Measurements from ENCODE around the gene CCDC185.
"Not testable (repeated sequence)": the region's sequence is repeated elsewhere in the genome, so short reads cannot be mapped to it uniquely, and the experiment has no call there.

Gene CCDC185

GRCh38 chr1:223378754-223379153 lies 14.5 kb upstream of the CCDC185 start:
- TF ChIP-seq PAX5 (IDR thresholded peaks at IDR 0.05; ENCODE audit: insufficient read depth, low read length, severe bottlenecking) (no peak), POU2F2 (IDR thresholded peaks at IDR 0.05; ENCODE audit: low read depth, low read length) (no peak), POLR2AphosphoS5 (IDR thresholded peaks at IDR 0.05; ENCODE audit: low read depth, low read length) (no peak)
- DNase-seq (ENCODE audit: insufficient read length, low spot score) (no peak), FAIRE-seq (no peak)

- TF ChIP-seq TAF1 (IDR thresholded peaks at IDR 0.05; ENCODE audit: low read depth, low read length) (no peak), PAX5 (IDR thresholded peaks at IDR 0.05; ENCODE audit: insufficient read depth, low read length, severe bottlenecking) (no peak), SPI1 (IDR thresholded peaks at IDR 0.05; ENCODE audit: low read depth, low read length) (no peak), POU2F2 (IDR thresholded peaks at IDR 0.05; ENCODE audit: low read depth, low read length) (no peak), POLR2A (IDR thresholded peaks at IDR 0.05; ENCODE audit: low read depth, low read length) (no peak), POLR2AphosphoS5 (IDR thresholded peaks at IDR 0.05; ENCODE audit: low read depth, low read length) (no peak)
- FAIRE-seq (no peak), DNase-seq (ENCODE audit: insufficient read length, low spot score) (no peak)
Measured at GRCh38 chr1:223386013-223386412, 7.2 kb upstream of the CCDC185 start.

- TF ChIP-seq POU2F2 (IDR thresholded peaks at IDR 0.05; ENCODE audit: low read depth, low read length), result no peak
- no peak for TF ChIP-seq POLR2AphosphoS5 (IDR thresholded peaks at IDR 0.05; ENCODE audit: low read depth, low read length)
- TF ChIP-seq SPI1 (IDR thresholded peaks at IDR 0.05; ENCODE audit: low read depth, low read length), result no peak
- TF ChIP-seq POLR2A (IDR thresholded peaks at IDR 0.05; ENCODE audit: low read depth, low read length), result no peak
- TF ChIP-seq TAF1 (IDR thresholded peaks at IDR 0.05; ENCODE audit: low read depth, low read length), result no peak
- FAIRE-seq (no peak), DNase-seq (ENCODE audit: insufficient read length, low spot score) (no peak)
Measured at GRCh38 chr1:223390618-223391017, 2.6 kb upstream of the CCDC185 start.

- TF ChIP-seq SPI1 (IDR thresholded peaks at IDR 0.05; ENCODE audit: low read depth, low read length) (no peak), POLR2A (IDR thresholded peaks at IDR 0.05; ENCODE audit: low read depth, low read length) (no peak), TAF1 (IDR thresholded peaks at IDR 0.05; ENCODE audit: low read depth, low read length) (no peak), POLR2AphosphoS5 (IDR thresholded peaks at IDR 0.05; ENCODE audit: low read depth, low read length) (no peak), PAX5 (IDR thresholded peaks at IDR 0.05; ENCODE audit: insufficient read depth, low read length, severe bottlenecking) (no peak), POU2F2 (IDR thresholded peaks at IDR 0.05; ENCODE audit: low read depth, low read length) (no peak)
- no peak for DNase-seq (ENCODE audit: insufficient read length, low spot score)
- no peak for FAIRE-seq
Measured at GRCh38 chr1:223394242-223394641, 1.0 kb downstream of the CCDC185 start.

- DNase-seq (ENCODE audit: insufficient read length, low spot score), result no peak
- TF ChIP-seq PAX5 (IDR thresholded peaks at IDR 0.05; ENCODE audit: insufficient read depth, low read length, severe bottlenecking), result no peak
- TF ChIP-seq TAF1 (IDR thresholded peaks at IDR 0.05; ENCODE audit: low read depth, low read length), result no peak
- no peak for TF ChIP-seq POU2F2 (IDR thresholded peaks at IDR 0.05; ENCODE audit: low read depth, low read length)
- TF ChIP-seq POLR2AphosphoS5 (IDR thresholded peaks at IDR 0.05; ENCODE audit: low read depth, low read length), result no peak
- no peak for TF ChIP-seq SPI1 (IDR thresholded peaks at IDR 0.05; ENCODE audit: low read depth, low read length)
- no peak for TF ChIP-seq POLR2A (IDR thresholded peaks at IDR 0.05; ENCODE audit: low read depth, low read length)
- no peak for FAIRE-seq
Measured at GRCh38 chr1:223394706-223395105, 1.5 kb downstream of the CCDC185 start.

GRCh38 chr1:223399393-223399792 lies 6.2 kb downstream of the CCDC185 start:
- not testable (repeated sequence) for FAIRE-seq

GRCh38 chr1:223401873-223402789 lies 8.9 kb downstream of the CCDC185 start:
- FAIRE-seq (no peak), DNase-seq (ENCODE audit: insufficient read length, low spot score) (no peak)
- TF ChIP-seq POLR2A (IDR thresholded peaks at IDR 0.05; ENCODE audit: low read depth, low read length) (no peak), POLR2AphosphoS5 (IDR thresholded peaks at IDR 0.05; ENCODE audit: low read depth, low read length) (no peak), TAF1 (IDR thresholded peaks at IDR 0.05; ENCODE audit: low read depth, low read length) (no peak)

More at GRCh38 chr1:223399393-223399792, 6.2 kb downstream of the CCDC185 start:
- DNase-seq (ENCODE audit: insufficient read length, low spot score), result not testable (repeated sequence)

DNA sequence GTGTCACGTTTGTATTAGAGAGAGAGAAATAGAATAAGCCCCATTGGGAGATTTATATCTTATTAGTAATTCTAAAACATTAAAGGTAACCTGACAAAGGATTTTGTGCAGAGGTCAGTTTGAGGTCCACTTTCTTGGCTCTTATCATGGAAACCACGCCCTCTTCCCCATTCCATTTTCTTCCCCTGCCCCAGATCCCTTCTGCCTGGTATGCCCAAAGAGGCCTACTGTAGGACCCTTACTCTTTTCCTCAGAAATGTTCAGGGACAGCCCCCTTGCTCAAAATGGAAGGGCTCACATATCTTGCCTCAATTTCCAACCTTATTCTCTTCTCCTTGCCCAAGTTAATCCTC lies 9.6 kb downstream of the CCDC185 start:
- no peak for FAIRE-seq
- no peak for DNase-seq (ENCODE audit: insufficient read length, low spot score)
- TF ChIP-seq POLR2A (IDR thresholded peaks at IDR 0.05; ENCODE audit: low read depth, low read length) (no peak), POLR2AphosphoS5 (IDR thresholded peaks at IDR 0.05; ENCODE audit: low read depth, low read length) (no peak), PAX5 (IDR thresholded peaks at IDR 0.05; ENCODE audit: insufficient read depth, low read length, severe bottlenecking) (no peak), TAF1 (IDR thresholded peaks at IDR 0.05; ENCODE audit: low read depth, low read length) (no peak), SPI1 (IDR thresholded peaks at IDR 0.05; ENCODE audit: low read depth, low read length) (no peak), POU2F2 (IDR thresholded peaks at IDR 0.05; ENCODE audit: low read depth, low read length) (no peak)

DNA sequence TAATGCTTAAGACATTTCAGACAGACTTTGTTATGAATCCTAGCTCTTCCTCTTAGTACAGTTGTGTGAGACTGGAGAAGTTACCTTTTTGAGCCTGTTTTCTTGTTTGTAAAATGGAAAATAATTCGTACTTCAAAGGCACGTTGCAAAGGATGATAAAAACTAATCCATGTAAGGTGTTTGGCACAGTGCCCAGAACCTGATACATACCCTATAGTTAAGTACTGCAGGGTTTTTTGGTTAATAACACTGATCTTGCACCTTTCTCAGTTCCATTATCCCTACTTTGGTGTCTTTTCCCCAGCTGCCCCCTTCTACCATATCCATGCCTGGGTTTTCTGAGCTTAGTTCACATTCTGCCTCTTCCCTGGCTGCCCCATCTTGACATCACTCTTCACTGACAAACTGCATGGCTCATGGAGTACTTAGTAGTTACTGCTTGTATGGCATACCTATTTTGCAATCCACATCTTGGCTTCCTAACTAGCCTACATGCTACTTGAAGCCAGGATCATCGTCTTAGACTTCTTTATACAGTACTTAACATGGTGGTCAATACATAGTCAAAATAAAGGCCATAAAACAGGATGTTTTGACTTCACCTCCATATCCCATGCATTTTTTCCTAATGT lies 10.1 kb downstream of the CCDC185 start:
- DNase-seq (ENCODE audit: insufficient read length, low spot score) (no peak), FAIRE-seq (no peak)
- TF ChIP-seq PAX5 (IDR thresholded peaks at IDR 0.05; ENCODE audit: insufficient read depth, low read length, severe bottlenecking) (no peak), POLR2AphosphoS5 (IDR thresholded peaks at IDR 0.05; ENCODE audit: low read depth, low read length) (no peak), TAF1 (IDR thresholded peaks at IDR 0.05; ENCODE audit: low read depth, low read length) (no peak), POU2F2 (IDR thresholded peaks at IDR 0.05; ENCODE audit: low read depth, low read length) (no peak), POLR2A (IDR thresholded peaks at IDR 0.05; ENCODE audit: low read depth, low read length) (no peak), SPI1 (IDR thresholded peaks at IDR 0.05; ENCODE audit: low read depth, low read length) (no peak)

GRCh38 chr1:223405507-223405906 lies 12.3 kb downstream of the CCDC185 start:
- TF ChIP-seq POLR2A (IDR thresholded peaks at IDR 0.05; ENCODE audit: low read depth, low read length) (no peak), TAF1 (IDR thresholded peaks at IDR 0.05; ENCODE audit: low read depth, low read length) (no peak), POLR2AphosphoS5 (IDR thresholded peaks at IDR 0.05; ENCODE audit: low read depth, low read length) (no peak), PAX5 (IDR thresholded peaks at IDR 0.05; ENCODE audit: insufficient read depth, low read length, severe bottlenecking) (no peak), SPI1 (IDR thresholded peaks at IDR 0.05; ENCODE audit: low read depth, low read length) (no peak), POU2F2 (IDR thresholded peaks at IDR 0.05; ENCODE audit: low read depth, low read length) (no peak)
- FAIRE-seq (no peak), DNase-seq (ENCODE audit: insufficient read length, low spot score) (no peak)
